Measurements from ENCODE around the gene SLC11A2.

GRCh38 chr12:50934981-50935807 lies 91.0 kb downstream of the SLC11A2 start:
- TF ChIP-seq, protein P1, sequence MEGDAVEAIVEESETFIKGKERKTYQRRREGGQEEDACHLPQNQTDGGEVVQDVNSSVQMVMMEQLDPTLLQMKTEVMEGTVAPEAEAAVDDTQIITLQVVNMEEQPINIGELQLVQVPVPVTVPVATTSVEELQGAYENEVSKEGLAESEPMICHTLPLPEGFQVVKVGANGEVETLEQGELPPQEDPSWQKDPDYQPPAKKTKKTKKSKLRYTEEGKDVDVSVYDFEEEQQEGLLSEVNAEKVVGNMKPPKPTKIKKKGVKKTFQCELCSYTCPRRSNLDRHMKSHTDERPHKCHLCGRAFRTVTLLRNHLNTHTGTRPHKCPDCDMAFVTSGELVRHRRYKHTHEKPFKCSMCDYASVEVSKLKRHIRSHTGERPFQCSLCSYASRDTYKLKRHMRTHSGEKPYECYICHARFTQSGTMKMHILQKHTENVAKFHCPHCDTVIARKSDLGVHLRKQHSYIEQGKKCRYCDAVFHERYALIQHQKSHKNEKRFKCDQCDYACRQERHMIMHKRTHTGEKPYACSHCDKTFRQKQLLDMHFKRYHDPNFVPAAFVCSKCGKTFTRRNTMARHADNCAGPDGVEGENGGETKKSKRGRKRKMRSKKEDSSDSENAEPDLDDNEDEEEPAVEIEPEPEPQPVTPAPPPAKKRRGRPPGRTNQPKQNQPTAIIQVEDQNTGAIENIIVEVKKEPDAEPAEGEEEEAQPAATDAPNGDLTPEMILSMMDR (IDR thresholded peaks at IDR 0.05; ENCODE audit: low read depth, low read length), result no peak
- TF ChIP-seq POLR2A (IDR thresholded peaks at IDR 0.05; ENCODE audit: extremely low read depth, insufficient read length), result no peak
